ENCODE results near the gene S100A2.
"Not testable (repeated sequence)": the region's sequence is repeated elsewhere in the genome, so short reads cannot be mapped to it uniquely, and the experiment has no call there.

The S100A2 gene

GRCh38 chr1:153588482-153588881 is 22.8 kb upstream of the S100A2 start:
- peak overlapping the region; percentile 40 for H3K9ac ChIP-seq (ENCODE audit: low read length)
- peak overlapping the region; percentile 53 for H3K4me2 ChIP-seq (ENCODE audit: low read length)
- no peaks in the 10 kb centered on the region for H3K9me3 ChIP-seq (ENCODE audit: insufficient read depth, low read length)
- H3K27ac ChIP-seq (ENCODE audit: low read length): no peak overlapping the region
- H3K4me1 ChIP-seq (ENCODE audit: low read length): peaks cover 43% of the 10 kb centered on the region
- H2AFZ ChIP-seq (ENCODE audit: low read depth, low read length): peak overlapping the region; percentile 74
- H3K36me3 ChIP-seq (replicated peaks; ENCODE audit: low read depth, low read length): no peaks in the 10 kb centered on the region
- H3K4me3 ChIP-seq (ENCODE audit: low read length): 0 out of 2 replicates have a peak overlapping the region, but pooled peaks have one; percentile 34
- no peaks in the 10 kb centered on the region for H3K79me2 ChIP-seq (ENCODE audit: low read length)
- H3K27me3 ChIP-seq (ENCODE audit: low read depth, low read length): no peaks in the 10 kb centered on the region
- no peak for TF ChIP-seq EZH2phosphoT487 (IDR thresholded peaks at IDR 0.05; ENCODE audit: low read depth)
- no peak for TF ChIP-seq CTCF (IDR thresholded peaks at IDR 0.05; ENCODE audit: low read depth, low read length)
- no peaks in the 10 kb centered on the region for H4K20me1 ChIP-seq (ENCODE audit: insufficient read depth, low read length)

GRCh38 chr1:153588033-153588432 is 22.4 kb upstream of the S100A2 start:
- H3K4me3 ChIP-seq (ENCODE audit: low read length): peak overlapping the region; percentile 34
- not testable (repeated sequence) for H3K9me3 ChIP-seq (ENCODE audit: insufficient read depth, low read length); H3K27me3 ChIP-seq (ENCODE audit: low read depth, low read length); H3K27ac ChIP-seq (ENCODE audit: low read length); H4K20me1 ChIP-seq (ENCODE audit: insufficient read depth, low read length); H3K36me3 ChIP-seq (replicated peaks; ENCODE audit: low read depth, low read length); H3K79me2 ChIP-seq (ENCODE audit: low read length)
- H3K9ac ChIP-seq (ENCODE audit: low read length): peak overlapping the region; percentile 40
- H2AFZ ChIP-seq (ENCODE audit: low read depth, low read length): peak overlapping the region; percentile 74
- peaks cover 43% of the 10 kb centered on the region for H3K4me1 ChIP-seq (ENCODE audit: low read length)
- H3K4me2 ChIP-seq (ENCODE audit: low read length): peak overlapping the region; percentile 53

GRCh38 chr1:153587314-153587713 is 21.7 kb upstream of the S100A2 start:
- peak overlapping the region; percentile 53 for H3K4me2 ChIP-seq (ENCODE audit: low read length)
- no peaks in the 10 kb centered on the region for H3K27me3 ChIP-seq (ENCODE audit: low read depth, low read length)
- no peak overlapping the region for H3K27ac ChIP-seq (ENCODE audit: low read length)
- H3K4me1 ChIP-seq (ENCODE audit: low read length): peaks cover 36% of the 10 kb centered on the region
- H2AFZ ChIP-seq (ENCODE audit: low read depth, low read length): peak overlapping the region; percentile 74; the same call in 1 of the 2 replicates
- H3K36me3 ChIP-seq (replicated peaks; ENCODE audit: low read depth, low read length): no peaks in the 10 kb centered on the region
- H3K4me3 ChIP-seq (ENCODE audit: low read length): no peak overlapping the region
- H3K9me3 ChIP-seq (ENCODE audit: insufficient read depth, low read length): no peaks in the 10 kb centered on the region
- H3K9ac ChIP-seq (ENCODE audit: low read length): peak overlapping the region; percentile 40; the same call in 1 of the 2 replicates
- no peak for TF ChIP-seq EZH2phosphoT487 (IDR thresholded peaks at IDR 0.05; ENCODE audit: low read depth)
- no peak for TF ChIP-seq CTCF (IDR thresholded peaks at IDR 0.05; ENCODE audit: low read depth, low read length)
- H4K20me1 ChIP-seq (ENCODE audit: insufficient read depth, low read length): no peaks in the 10 kb centered on the region
- H3K79me2 ChIP-seq (ENCODE audit: low read length): no peaks in the 10 kb centered on the region

- H3K79me2 ChIP-seq (ENCODE audit: low read length): no peaks in the 10 kb centered on the region
- H3K4me1 ChIP-seq (ENCODE audit: low read length): peaks cover 36% of the 10 kb centered on the region
- H3K36me3 ChIP-seq (replicated peaks; ENCODE audit: low read depth, low read length): no peaks in the 10 kb centered on the region
- H4K20me1 ChIP-seq (ENCODE audit: insufficient read depth, low read length): no peaks in the 10 kb centered on the region
- no peak overlapping the region for H3K27ac ChIP-seq (ENCODE audit: low read length)
- H3K4me3 ChIP-seq (ENCODE audit: low read length): no peak overlapping the region
- no peaks in the 10 kb centered on the region for H3K9me3 ChIP-seq (ENCODE audit: insufficient read depth, low read length)
- TF ChIP-seq EZH2phosphoT487 (IDR thresholded peaks at IDR 0.05; ENCODE audit: low read depth): no peak
- no peak for TF ChIP-seq CTCF (IDR thresholded peaks at IDR 0.05; ENCODE audit: low read depth, low read length)
- H3K27me3 ChIP-seq (ENCODE audit: low read depth, low read length): no peaks in the 10 kb centered on the region
- peak overlapping the region; percentile 78 for H2AFZ ChIP-seq (ENCODE audit: low read depth, low read length)
- H3K4me2 ChIP-seq (ENCODE audit: low read length): no peak overlapping the region
- H3K9ac ChIP-seq (ENCODE audit: low read length): no peak overlapping the region
Observed at GRCh38 chr1:153586347-153586746, 20.7 kb upstream of the S100A2 start.

GRCh38 chr1:153585006-153585405 is 19.4 kb upstream of the S100A2 start:
- Histone ChIP-seq H3K4me1 (ENCODE audit: low read length) (peaks cover 36% of the 10 kb centered on the region), H3K79me2 (ENCODE audit: low read length) (no peaks in the 10 kb centered on the region), H3K9me3 (ENCODE audit: insufficient read depth, low read length) (no peaks in the 10 kb centered on the region), H3K27ac (ENCODE audit: low read length) (no peak overlapping the region), H3K36me3 (replicated peaks; ENCODE audit: low read depth, low read length) (no peaks in the 10 kb centered on the region), H3K9ac (ENCODE audit: low read length) (no peak overlapping the region), H2AFZ (ENCODE audit: low read depth, low read length) (no peak overlapping the region), H3K4me2 (ENCODE audit: low read length) (no peak overlapping the region), H3K4me3 (ENCODE audit: low read length) (no peak overlapping the region), H3K27me3 (ENCODE audit: low read depth, low read length) (no peaks in the 10 kb centered on the region), H4K20me1 (ENCODE audit: insufficient read depth, low read length) (no peaks in the 10 kb centered on the region)
- TF ChIP-seq EZH2phosphoT487 (IDR thresholded peaks at IDR 0.05; ENCODE audit: low read depth) (no peak), CTCF (IDR thresholded peaks at IDR 0.05; ENCODE audit: low read depth, low read length) (no peak)

All from OCI-LY3 (cell line).